RWPE2 (cell line): ENCODE results near the gene GID8.

ENCODE experiments used
- ATAC-seq: fragments of 200-7000 bp; cut with Tn5 transposase; 3 replicates; pipeline ENCODE4 v1.9.1; 2021; ENCODE audit warnings: low read depth
- DNase-seq: peaks from one replicate; pipeline ENCODE4 v3.0.0-alpha.2; 2020; ENCODE audit warnings: low spot score
- H3K27ac ChIP-seq: fragments of 450-650 bp; 2 replicates; pipeline ENCODE4 v1.5.1; 2017; ENCODE audit warnings: mild to moderate bottlenecking; ENCODE audit not compliant: poor library complexity, severe bottlenecking
- H3K27me3 ChIP-seq: fragments of 250-450 bp; sonication (Bioruptor Pico); 2 replicates; pipeline ENCODE4 v1.5.1; 2021; ENCODE audit warnings: mild to moderate bottlenecking, moderate library complexity; ENCODE audit not compliant: insufficient read depth, poor library complexity, severe bottlenecking
- H3K36me3 ChIP-seq: fragments of 250-450 bp; sonication (Bioruptor Pico); 2 replicates; pipeline ENCODE4 v1.5.1; 2020; ENCODE audit warnings: low read depth, mild to moderate bottlenecking, moderate library complexity
- H3K4me1 ChIP-seq: fragments of 250-450 bp; sonication (Bioruptor Pico); 2 replicates; pipeline ENCODE4 v1.5.1; 2021; ENCODE audit warnings: mild to moderate bottlenecking, moderate library complexity; ENCODE audit not compliant: insufficient read depth, poor library complexity, severe bottlenecking
- H3K4me3 ChIP-seq: fragments of 250-450 bp; sonication (Bioruptor Pico); 2 replicates; pipeline ENCODE4 v1.5.1; 2021; ENCODE audit warnings: mild to moderate bottlenecking, moderate library complexity; ENCODE audit not compliant: severe bottlenecking
- H3K9me3 ChIP-seq: fragments of 250-450 bp; sonication (Bioruptor Pico); 2 replicates; pipeline ENCODE4 v1.5.1; 2021; ENCODE audit warnings: mild to moderate bottlenecking, moderate library complexity; ENCODE audit not compliant: severe bottlenecking
- CTCF ChIP-seq: fragments of 450-650 bp; IDR thresholded peaks from one replicate; pipeline ENCODE4 v1.5.1; 2017; ENCODE audit warnings: mild to moderate bottlenecking, moderate library complexity; ENCODE audit not compliant: poor library complexity, severe bottlenecking

The GID8 gene

GRCh38 chr20:62953839-62954703 is 16.1 kb downstream of the GID8 start:
- Histone ChIP-seq H3K4me3 (no peak overlapping the region), H3K4me1 (no peaks in the 10 kb centered on the region), H3K27me3 (no peaks in the 10 kb centered on the region), H3K27ac (no peak overlapping the region), H3K9me3 (no peaks in the 10 kb centered on the region), H3K36me3 (peaks cover 8% of the 10 kb centered on the region)
- DNase-seq (peak; percentile 78), ATAC-seq (no peak)
- no peak for TF ChIP-seq CTCF

- H3K4me3 ChIP-seq, result no peak overlapping the region
- H3K27ac ChIP-seq, result no peak overlapping the region
- no peak for TF ChIP-seq CTCF
- no peaks in the 10 kb centered on the region for H3K9me3 ChIP-seq
- DNase-seq (peak; percentile 87), ATAC-seq (no peak)
- no peaks in the 10 kb centered on the region for H3K36me3 ChIP-seq
- H3K27me3 ChIP-seq, result no peaks in the 10 kb centered on the region
- H3K4me1 ChIP-seq, result no peaks in the 10 kb centered on the region
Observed at GRCh38 chr20:62955519-62956386, 17.8 kb downstream of the GID8 start.

- no peak for DNase-seq
- TF ChIP-seq CTCF, result no peak
- no peak for ATAC-seq
- no peaks in the 10 kb centered on the region for H3K36me3 ChIP-seq
- no peaks in the 10 kb centered on the region for H3K27me3 ChIP-seq
- peaks cover under 1% of the 10 kb centered on the region for H3K4me1 ChIP-seq
- no peak overlapping the region for H3K27ac ChIP-seq
- H3K9me3 ChIP-seq, result no peaks in the 10 kb centered on the region
- no peak overlapping the region for H3K4me3 ChIP-seq
Observed at GRCh38 chr20:62956387-62957135, 18.6 kb downstream of the GID8 start.

- no peaks in the 10 kb centered on the region for H3K9me3 ChIP-seq
- H3K4me1 ChIP-seq, result peaks cover 7% of the 10 kb centered on the region
- no peaks in the 10 kb centered on the region for H3K27me3 ChIP-seq
- no peak overlapping the region for H3K4me3 ChIP-seq
- no peak for TF ChIP-seq CTCF
- DNase-seq (no peak), ATAC-seq (no peak)
- H3K36me3 ChIP-seq, result no peaks in the 10 kb centered on the region
- no peak overlapping the region for H3K27ac ChIP-seq
Observed at GRCh38 chr20:62957136-62958117, 19.5 kb downstream of the GID8 start.
